8988T (cell line): ENCODE results near the gene DUSP5.

Experiments
- DNase-seq: peaks from one replicate; pipeline ENCODE4 v3.0.0; 2011

The DUSP5 gene

DNA sequence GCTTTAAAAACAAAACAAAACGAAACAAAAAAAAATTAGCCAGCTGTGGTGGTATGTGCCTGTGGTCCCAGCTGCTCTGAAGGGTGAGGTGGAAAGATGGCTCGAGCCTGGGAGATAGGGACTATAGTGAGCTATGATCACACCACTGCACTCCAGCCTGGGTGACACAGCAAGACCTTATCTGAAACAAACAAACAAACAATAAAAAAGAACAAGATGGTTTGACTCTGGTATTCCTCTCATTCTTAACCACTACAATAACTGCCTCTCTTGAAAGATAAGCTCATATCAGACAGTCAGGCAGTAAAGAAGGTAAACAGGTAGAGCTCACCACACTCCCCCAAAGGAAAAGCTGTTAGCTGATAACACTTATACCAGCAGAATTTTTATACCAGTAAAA is 14.1 kb upstream of the DUSP5 start:
- no peak for DNase-seq

DNA sequence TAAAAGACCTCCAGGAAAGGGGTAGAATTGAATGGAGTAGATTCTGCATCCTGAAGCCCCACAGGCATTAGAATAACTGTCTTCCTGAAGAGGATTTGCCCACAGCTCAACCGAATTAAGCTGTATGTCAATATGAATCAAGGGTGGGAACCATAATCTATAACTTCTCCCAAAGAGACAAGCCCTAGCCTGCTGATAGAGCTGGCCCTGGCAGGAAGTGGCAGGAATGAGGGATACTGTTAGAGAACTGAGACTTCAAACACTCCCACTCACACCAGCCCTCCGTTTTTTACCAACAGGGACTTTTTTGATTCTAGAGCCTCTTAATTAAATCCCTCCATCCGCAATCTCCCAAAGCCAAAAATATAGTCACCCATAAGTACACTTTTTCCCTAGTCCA is 12.2 kb upstream of the DUSP5 start:
- DNase-seq = no peak

DNA sequence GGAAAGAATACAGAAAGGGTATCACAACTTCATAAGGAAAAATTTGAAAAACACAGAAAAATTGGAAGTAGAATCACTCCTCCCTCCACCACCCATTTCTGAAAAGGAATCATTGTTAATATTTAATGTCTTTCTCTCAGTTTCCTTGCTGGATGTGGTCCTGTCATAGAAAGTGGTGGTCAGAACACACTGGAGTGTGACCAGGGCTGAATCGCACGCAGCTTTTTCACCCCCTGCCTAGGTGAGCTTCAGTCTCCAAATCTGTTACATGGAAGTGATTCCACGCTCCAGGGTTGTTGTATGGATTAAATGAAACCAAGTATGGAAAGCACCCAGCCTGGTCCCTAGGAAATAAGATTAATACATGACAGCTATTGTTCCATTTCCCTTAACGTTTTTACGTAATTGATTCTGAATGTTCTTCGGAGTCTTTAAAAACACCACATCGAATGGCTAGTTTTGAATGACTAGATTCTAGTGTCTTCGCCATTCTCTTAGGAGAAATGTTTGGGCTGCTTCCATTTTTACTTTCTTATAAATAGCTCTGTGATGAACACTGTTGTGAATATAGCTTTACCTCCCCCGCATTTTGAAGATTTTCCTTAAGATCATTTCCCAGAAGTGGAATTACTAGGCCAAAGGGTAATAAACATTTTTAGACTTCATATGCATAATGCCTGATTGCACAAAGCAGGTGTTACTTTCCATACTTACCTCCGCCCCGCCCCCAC is 10.9 kb upstream of the DUSP5 start:
- no peak for DNase-seq

DNA sequence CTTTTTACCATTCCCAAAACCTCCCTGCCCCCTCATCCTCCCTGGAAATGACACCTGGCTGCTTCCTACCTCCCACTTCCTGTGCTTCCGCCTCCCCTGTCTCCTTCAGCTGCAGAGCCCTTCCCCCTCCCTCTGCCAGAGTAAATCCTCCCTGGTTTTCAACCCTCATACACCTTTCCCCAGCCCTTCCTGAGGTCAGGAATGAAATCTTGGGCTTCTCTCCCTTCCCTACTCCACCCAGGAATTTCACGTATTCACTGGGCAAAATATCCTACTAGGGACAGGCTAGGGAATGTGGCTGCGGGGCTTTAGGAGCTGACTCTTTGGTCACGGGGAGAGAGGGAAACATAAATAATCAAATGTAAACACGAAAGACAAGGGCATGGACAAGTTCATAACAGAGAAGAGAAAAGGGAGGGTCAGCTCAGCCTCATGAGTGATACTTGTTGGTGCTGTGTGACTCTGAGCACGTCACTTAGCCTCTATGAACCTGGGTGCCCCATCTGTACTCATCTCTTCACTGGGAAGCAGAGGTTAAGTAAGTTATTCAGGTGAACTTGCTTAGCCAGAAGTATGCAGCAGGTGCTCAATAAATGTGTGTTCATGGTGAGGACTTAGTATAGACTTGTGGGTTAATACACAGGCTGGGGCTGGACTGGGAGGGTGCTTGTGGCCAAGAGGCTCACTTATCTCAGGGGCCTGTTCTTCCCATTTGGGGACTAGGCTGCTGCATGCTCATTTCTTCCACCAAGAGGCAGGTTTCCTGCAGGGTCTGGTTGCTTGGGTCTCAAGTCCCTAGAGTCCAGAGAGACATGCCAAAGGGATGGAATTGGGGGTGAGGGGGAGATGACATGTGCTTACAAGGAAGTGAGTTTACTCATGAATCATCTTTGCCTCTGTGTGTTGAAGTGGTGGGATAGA is 10.0 kb upstream of the DUSP5 start:
- no peak for DNase-seq

DNA sequence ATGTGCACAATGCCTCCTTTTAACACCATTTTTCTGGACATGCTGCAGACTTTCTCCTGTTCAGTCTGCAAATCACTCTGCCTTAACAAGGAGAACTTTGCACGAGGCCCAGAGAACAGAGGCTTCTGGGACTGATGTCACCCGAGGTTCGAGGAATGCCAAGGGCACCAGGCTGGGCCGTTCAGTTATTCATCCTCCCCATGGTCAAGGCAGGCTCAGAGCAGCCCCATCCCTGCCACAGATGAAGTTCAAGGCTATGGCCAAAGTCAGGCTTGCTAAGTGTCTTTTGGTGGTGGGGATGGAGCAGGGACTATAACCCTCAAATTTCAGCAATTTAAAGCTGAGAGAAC is 9.4 kb upstream of the DUSP5 start:
- DNase-seq = no peak

DNA sequence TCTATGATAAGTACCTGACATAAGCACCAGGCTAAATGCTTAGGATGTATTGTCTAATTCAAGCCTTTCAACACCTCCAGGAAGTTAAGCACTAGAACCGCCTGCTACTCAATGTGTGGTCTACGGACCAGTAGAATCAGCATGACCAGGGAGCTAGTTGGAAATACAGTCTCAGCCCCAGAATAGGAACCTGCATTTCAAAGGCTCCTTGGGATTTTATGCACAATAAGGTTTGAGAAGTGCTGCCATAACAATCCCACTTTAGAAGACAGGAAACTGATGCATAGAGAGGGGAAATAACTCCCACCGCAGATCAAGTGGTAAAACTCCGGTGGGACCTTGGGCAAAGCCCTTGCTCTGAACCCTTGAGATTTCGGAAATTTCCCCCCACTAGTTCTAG is 8.8 kb upstream of the DUSP5 start:
- no peak for DNase-seq

DNA sequence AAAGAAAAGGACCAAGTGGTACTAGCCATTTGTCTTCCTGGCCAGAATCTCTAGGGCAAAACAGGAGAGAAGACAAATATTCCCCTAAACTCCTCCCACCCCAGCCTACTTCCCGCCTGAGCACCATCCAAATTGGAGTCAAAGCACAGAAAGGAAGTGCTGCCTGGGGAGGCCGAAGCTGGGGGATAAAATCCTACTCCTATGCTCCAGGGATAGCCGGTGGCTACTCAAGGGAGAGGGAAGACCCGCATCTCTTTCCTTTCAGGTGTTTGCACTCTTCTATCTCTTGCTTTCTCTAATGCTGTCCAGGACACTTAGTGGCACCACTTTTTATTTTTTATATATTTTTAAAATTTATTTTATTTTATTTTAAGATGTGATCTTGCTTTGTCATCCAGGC is 7.1 kb upstream of the DUSP5 start:
- DNase-seq = no peak

DNA sequence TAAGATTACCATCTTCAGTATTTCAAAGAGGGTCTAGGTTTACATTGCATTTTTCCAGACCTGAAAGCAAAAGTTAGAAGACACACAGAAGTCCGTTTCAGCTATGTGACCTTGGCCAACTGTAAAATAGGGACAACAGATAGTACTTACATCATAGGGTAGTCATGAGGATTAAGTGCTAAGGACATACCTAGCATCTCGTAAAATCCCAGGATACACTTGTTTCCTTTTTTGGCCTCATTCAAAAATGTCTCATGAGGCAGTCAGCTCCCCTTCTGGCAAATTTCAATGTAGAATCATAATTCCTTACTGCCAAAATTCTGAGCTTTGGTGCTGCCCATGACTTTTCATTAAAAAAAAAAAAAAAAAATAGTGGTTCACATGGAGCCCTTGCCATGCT is 6.4 kb upstream of the DUSP5 start:
- DNase-seq = no peak

DNA sequence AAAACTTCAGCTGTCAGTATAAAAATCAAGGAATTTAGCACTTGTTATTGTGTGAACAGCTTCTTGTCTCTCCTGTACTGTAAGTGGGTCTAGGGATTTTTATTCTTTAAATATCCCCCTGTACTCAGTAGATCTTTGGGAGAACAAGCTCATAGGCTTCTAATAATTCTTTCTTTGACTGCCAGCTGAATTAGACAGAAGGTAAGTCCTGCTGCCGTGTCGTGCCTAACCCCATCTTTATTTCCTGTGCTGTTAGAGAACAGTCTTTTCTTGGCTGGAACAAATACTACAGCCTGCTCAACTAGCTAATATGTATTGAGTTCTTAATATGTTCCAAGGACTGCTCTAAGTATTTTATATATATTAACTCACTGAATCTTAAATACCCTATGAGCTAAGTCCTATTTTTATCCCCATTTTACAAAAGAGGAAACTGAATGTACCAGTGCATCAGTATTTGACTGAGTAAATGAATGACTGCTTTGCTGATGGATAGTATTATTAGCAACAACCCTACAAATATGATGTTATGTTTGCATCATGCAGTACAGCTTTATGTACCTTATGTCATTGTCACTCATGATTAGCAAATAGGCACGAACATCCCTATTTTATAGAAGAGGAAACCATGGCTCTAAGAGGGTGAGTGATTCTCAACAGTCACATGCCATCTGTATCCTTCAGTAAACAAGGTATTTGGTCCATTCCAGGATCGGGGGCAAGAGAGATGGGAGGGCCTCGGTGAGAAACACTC is 5.5 kb upstream of the DUSP5 start:
- no peak for DNase-seq

DNA sequence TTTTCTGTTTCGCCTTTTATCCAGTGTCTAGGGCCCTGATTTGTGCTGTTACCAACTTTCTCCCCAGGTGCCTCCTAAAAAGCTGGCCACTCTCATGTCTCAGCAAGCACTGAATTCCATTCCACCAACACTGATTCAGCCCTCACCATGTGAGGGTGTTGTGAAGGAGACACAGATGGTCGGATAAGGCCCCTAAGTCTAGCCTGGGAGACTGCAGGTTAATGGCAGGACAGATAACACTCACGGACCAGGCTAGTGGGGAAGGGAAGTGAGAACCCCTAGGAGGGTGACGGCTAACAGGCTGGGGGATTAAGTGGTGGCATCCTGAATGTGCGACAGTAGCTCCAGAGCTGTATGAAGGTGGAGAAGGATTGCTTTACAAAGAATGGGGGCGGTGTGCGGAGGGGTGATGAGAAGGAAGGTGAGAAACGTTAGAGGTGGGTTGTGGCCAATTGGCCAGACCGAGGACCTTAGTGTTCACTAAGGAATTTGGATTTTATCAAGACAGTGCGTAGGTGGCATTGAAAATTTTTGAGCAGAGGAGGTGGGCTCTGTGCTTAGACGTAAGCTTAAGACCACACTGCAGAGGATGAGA is 3.8 kb upstream of the DUSP5 start:
- DNase-seq = no peak

DNA sequence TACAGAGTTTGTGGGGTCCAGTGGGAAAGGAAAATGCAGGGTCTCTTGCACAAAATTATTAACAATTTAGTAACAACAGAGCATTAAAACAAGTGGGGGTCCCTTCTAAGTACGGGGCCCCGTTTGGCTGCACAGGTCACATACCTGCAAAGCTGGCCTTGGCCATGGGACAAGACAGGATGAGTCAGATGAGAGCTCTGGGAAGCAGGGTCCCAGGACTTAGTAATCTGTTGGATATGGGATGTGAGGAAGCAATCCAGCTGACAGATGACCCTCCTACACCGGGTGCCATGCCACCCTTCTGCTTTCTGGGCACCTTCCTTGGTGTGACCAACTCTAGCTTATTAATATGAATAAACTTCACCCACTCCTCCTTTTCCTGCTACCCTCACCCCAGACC is 3.2 kb upstream of the DUSP5 start:
- DNase-seq = no peak

DNA sequence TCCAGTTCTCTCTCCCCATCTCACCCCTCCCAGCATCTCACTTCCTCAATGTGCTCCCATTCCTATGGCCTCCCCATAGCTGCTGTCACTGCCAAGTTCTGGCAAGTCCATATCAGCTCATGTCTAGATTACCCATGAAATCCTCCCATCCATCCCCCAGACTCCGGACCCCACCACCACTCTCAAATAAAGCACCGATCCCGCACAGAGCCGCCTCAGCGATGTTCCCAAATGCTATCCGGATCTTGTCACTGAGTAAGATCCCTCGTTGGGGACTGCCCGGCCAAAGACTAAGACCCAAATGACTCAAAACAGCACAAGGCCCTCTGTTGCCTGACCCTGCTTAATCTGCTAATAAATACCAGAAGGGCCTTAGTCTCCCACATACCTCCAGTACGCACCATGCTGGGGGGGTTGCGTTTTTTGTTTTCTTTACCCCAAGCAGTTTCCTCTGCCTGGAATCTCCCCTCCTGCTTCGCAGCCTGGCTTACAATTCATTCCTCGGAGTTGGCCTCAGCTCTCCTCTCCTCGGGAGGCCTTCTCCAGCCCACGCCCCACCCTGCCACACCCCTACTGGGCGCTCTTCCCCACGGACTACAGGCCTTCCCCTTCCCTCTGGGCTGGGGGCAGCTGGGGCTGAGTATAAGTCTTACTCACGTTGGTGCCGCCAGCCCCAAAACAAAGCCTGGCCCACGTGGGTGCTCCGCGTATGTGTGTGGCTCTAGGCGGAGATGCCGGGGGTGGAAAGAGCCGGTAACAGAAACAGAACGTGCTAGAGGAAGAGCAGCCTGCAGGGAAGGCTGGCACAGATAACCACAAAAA is 1.8 kb upstream of the DUSP5 start:
- DNase-seq = peak; percentile 51

DNA sequence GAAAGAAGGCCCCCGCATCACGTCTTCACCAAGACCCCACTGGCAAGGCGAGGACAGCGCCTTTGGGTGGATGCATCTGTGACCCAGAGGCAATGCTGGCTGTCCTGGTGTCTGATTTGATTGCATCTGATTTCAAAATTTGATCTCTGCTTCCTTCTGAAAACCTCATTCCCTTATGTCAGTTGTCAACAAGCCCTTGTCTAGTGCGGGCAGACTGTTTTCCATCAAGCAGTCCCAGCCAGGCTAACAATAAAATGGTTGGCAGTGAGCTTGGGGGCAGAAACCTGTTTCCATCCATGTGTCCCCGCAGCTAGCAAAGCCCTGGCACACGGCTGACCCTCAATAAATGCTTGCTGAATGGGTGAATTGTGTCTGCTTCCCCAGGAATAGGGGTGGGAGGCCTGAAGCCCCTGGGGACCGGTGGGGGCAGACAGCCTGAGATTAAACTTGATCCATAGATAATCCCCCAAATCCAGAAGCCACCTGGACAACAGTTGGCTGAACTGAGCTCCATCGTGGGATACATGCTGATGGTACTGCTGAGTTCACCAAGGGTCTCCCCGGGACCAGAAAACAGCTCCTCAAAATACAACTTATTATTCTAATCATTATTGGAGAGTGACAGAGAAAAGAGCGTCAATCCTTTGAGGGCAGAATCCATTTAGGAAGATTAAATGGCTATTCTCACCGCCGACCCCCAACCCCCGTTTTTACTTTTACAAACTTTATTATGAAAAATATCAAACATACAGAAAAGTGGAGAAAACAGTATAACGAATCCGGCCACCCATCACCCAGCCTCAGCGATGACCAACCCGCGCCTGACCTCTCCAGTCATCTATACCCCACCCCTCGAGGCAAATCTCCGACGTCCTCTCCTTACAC is 912 bp upstream of the DUSP5 start:
- DNase-seq = no peak

DNA sequence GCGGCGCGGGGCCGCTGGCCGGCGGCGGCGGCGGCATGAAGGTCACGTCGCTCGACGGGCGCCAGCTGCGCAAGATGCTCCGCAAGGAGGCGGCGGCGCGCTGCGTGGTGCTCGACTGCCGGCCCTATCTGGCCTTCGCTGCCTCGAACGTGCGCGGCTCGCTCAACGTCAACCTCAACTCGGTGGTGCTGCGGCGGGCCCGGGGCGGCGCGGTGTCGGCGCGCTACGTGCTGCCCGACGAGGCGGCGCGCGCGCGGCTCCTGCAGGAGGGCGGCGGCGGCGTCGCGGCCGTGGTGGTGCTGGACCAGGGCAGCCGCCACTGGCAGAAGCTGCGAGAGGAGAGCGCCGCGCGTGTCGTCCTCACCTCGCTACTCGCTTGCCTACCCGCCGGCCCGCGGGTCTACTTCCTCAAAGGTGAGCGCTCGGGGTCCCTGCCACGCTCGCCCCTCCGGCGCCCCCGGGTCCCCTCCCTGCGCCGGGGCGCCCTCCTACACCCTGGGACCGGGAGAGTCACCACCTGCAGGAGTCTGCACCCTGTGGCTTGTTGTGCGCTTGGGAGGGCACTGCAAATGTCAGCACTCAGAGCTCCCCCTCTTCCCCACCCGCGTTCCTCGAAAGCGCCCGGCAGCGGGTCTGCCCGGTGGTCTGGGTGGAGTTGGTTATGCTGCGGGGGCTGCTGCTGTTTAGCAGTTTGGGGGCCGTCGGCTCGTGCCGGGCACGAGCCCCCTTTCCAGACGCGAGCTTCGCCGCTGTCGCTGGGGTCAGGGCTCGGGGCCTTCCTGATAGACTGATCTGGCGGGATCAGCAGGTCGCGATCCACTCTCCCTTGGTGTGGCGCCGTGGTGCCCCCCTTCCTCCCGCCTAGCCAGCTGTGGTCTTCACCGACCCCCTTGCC is 627 bp downstream of the DUSP5 start:
- DNase-seq = no peak

DNA sequence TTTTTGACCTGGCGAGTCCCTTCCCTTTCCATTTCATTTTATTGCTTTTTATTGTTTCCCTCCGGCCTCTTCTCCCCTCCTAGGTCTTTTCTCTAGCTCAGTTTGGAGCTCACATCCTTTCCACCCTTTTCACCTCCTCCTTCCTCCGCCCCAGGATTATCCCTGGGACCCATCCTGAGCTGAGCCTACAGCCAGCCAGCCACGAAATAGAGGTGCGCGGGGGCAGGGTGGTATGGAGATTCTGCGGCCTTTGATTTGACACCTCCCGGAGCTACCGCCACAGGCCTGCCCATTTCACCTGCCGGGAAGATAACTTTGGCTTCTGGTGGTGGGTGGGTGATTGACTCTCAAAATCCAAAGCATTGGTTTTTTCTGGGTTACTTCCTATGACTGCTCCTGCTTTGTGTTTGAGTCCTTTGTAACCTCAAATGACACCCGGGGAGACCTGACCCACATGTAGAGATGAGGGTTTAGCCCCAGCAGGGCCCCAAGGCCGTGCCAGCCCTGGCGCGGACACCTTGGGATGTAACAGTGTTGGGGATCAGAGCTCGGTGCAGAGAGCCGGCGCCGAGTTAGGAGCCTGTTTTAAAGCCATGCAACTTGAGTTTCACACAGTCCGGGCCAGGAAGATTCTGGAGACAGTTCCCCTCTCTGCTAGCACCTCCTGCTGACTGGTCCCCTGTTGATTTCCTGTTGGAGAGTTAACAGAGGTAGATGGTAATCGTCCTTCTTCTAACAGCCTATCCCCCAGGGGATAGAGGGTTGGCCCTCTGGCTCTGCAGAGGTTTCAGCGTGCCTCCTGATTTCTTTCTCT is 1.5 kb downstream of the DUSP5 start:
- no peak for DNase-seq

DNA sequence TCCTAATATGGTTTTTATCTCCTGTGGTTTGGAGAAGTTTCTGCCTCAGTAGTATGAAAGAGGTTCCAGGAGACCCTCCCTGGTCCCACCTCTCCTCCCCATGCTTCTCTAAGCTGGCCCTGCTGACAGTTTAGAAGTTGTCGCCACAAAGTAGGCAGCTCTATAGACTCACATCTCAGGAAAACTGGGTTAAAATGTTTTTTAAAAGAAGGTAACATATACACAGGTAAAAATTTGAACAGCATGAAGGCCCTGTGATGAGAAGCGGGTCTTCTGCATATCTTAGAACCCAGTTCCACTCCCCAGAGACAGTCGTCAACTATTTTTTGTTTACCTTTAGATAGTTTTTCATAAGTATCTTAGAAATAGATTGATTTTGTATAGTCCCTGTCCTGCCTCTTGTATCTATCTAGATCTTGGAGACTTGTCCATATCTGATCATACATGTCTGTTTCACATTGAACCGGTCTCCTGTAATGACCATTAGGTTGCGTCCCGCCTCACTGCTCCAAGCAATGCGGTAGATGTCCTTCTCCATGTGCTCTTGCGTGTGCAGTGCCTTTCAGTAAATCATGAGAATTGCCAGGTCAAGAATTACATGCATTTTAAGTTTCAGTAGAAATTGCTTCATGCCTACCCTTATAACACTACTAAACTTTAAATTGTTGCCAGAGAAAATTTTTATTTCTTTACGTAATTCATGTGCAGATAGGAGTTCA is 2.2 kb downstream of the DUSP5 start:
- DNase-seq = no peak

DNA sequence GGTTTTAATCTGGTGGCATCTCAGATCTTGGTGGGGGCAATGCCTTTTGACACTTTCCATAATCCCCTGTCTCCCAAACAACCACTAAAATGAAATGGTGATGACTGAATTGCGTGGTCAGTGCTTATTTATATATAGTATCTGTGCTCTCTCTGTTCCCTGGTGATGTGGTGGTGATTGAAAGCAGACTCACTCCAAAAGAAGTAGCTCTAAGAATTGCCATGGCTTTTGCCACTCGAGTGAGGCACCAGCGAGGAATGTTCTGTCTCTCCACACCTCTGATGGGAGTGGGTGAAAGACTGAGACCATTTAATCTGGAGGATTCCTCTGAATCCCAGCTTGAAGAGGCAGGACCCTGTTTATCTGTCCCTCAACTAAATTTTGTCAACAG is 2.8 kb downstream of the DUSP5 start:
- no peak for DNase-seq

DNA sequence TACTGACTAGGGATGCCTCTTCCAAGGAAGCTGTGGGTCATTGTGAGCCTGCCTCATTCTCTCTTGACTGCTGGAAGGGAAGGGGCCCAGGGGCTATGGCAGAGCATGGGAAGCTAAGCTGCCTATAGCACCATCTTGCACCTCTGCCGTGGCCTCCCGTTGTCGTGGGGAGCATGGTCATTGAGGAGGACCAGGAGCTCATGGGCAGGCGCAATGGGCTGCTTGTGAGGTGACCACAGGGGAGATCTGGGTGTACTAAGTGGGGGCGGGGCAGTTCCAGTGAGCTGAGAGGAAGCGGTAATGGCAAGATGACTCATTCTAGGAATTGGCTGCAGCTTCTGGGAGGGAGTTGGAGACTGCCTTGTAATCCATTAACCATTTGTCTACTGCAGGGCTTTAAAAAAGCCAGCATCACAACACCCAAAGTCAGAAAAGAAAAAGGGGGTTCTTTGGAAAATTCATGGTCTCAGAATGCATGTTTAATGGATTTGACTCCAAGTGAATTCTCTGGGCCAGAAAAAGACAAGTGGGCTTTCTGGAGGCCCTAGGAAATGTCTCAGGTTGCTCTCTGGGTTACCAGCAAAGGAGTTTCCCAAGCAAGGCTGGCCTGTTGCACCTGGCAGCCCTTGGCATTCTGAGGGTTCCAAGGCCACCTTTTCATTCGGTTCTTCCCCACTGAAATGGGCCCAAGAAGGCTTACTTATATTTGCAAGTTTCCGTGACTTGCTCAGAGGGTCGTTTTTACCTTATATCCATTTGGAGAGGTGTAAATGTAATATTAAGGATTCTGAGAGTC is 3.6 kb downstream of the DUSP5 start:
- DNase-seq = no peak
